ENCODE results near the gene CAPRIN2.

Gene CAPRIN2

GRCh38 chr12:30696486-30696885 is 58.3 kb downstream of the CAPRIN2 start:
- no peak for DNase-seq

- no peak for DNase-seq
Measured at GRCh38 chr12:30696103-30696408, 58.7 kb downstream of the CAPRIN2 start.

- DNase-seq = peak; percentile 89
Measured at GRCh38 chr12:30695199-30696102, 59.3 kb downstream of the CAPRIN2 start, which contains the start of gene IPO8. IPO8 (minus strand) TSS chr12:30695869; CDS start chr12:30695647, 222 bp downstream.

GRCh38 chr12:30694412-30695198 is 60.1 kb downstream of the CAPRIN2 start:
- no peak for DNase-seq

GRCh38 chr12:30692470-30692869 is 62.3 kb downstream of the CAPRIN2 start:
- DNase-seq = no peak

- no peak for DNase-seq
Measured at GRCh38 chr12:30691122-30691879, 63.5 kb downstream of the CAPRIN2 start.

GRCh38 chr12:30687265-30687986 is 67.3 kb downstream of the CAPRIN2 start:
- DNase-seq = no peak

- DNase-seq = peak; percentile 47
Measured at GRCh38 chr12:30679241-30679640, 75.5 kb downstream of the CAPRIN2 start.

GRCh38 chr12:30678221-30678620 is 76.5 kb downstream of the CAPRIN2 start:
- DNase-seq = no peak

GRCh38 chr12:30661210-30661609 is 93.5 kb downstream of the CAPRIN2 start:
- no peak for DNase-seq
